ENCODE data around the gene FAM3A.

DNA sequence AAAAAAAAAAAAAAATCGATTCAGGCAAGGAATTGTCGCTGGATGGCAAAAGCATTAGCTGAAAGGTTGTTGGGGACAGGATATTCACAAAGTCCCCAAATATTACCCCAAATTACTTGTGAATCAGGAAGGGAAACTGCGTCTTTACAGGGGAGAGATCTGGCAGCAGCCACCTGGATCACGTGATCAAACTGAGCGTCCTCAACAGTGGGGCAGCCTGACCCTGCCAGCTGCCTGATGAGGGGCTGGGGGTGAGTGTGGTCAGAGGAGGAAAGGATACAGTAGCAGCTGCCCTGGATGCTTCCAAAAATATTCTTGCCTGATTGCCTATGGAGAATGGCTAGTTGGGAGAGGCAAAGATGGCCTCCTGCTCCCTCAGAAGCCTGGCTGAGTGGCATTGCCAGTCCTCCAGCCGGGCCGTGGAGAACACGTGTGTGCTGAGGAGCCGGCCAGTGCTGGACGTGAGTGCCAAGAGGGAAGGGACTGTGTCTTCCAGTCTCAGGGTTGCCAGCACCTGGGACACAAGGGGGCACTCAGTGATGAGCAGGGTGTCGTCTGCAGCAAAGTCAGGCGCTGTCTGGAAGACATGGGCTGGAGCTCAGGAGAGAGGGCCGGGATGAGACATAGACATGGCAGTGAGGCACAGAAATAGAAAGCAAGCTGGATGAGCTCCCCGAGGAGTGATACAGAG lies 34.0 kb downstream of the FAM3A start:
- no peak for TF ChIP-seq POLR2A (IDR thresholded peaks at IDR 0.05)
- TF ChIP-seq, protein P1, sequence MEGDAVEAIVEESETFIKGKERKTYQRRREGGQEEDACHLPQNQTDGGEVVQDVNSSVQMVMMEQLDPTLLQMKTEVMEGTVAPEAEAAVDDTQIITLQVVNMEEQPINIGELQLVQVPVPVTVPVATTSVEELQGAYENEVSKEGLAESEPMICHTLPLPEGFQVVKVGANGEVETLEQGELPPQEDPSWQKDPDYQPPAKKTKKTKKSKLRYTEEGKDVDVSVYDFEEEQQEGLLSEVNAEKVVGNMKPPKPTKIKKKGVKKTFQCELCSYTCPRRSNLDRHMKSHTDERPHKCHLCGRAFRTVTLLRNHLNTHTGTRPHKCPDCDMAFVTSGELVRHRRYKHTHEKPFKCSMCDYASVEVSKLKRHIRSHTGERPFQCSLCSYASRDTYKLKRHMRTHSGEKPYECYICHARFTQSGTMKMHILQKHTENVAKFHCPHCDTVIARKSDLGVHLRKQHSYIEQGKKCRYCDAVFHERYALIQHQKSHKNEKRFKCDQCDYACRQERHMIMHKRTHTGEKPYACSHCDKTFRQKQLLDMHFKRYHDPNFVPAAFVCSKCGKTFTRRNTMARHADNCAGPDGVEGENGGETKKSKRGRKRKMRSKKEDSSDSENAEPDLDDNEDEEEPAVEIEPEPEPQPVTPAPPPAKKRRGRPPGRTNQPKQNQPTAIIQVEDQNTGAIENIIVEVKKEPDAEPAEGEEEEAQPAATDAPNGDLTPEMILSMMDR (IDR thresholded peaks at IDR 0.05), result no peak
